ENCODE measurements around the gene PIK3AP1.
"Not testable (repeated sequence)": the region's sequence is repeated elsewhere in the genome, so short reads cannot be mapped to it uniquely, and the experiment has no call there.

PIK3AP1 gene

GRCh38 chr10:96577069-96577468 lies 143.2 kb downstream of the PIK3AP1 start:
- ATAC-seq (no peak), DNase-seq (no peak)

- no peak for ATAC-seq
These were observed 143.9 kb downstream of the PIK3AP1 start for GRCh38 chr10:96576277-96576980.

GRCh38 chr10:96574564-96574963 lies 145.8 kb downstream of the PIK3AP1 start:
- DNase-seq, ATAC-seq: not testable (repeated sequence)

More at GRCh38 chr10:96576277-96576980, 143.9 kb downstream of the PIK3AP1 start:
- DNase-seq = no peak

- no peak for ATAC-seq
- no peak for DNase-seq
These were observed 147.3 kb downstream of the PIK3AP1 start for GRCh38 chr10:96573036-96573435.

GRCh38 chr10:96570983-96571964 lies 149.0 kb downstream of the PIK3AP1 start:
- no peak for DNase-seq
- no peak for ATAC-seq

GRCh38 chr10:96570511-96570910 lies 149.8 kb downstream of the PIK3AP1 start:
- ATAC-seq = no peak
- no peak for DNase-seq

- ATAC-seq (no peak), DNase-seq (no peak)
These were observed 151.9 kb downstream of the PIK3AP1 start for GRCh38 chr10:96568402-96568801.

GRCh38 chr10:96565774-96566173 lies 154.5 kb downstream of the PIK3AP1 start:
- ATAC-seq = peak; percentile 80

GRCh38 chr10:96560966-96561887 lies 159.1 kb downstream of the PIK3AP1 start:
- DNase-seq (no peak), ATAC-seq (no peak)

More at GRCh38 chr10:96565774-96566173, 154.5 kb downstream of the PIK3AP1 start:
- DNase-seq = no peak

GRCh38 chr10:96560489-96560888 lies 159.8 kb downstream of the PIK3AP1 start:
- ATAC-seq = no peak
- DNase-seq = no peak

GRCh38 chr10:96556003-96556402 lies 164.3 kb downstream of the PIK3AP1 start:
- ATAC-seq = no peak

GRCh38 chr10:96555330-96555729 lies 165.0 kb downstream of the PIK3AP1 start:
- DNase-seq (no peak), ATAC-seq (no peak)

More at GRCh38 chr10:96556003-96556402, 164.3 kb downstream of the PIK3AP1 start:
- no peak for DNase-seq

- ATAC-seq (no peak), DNase-seq (no peak)
These were observed 171.7 kb downstream of the PIK3AP1 start for GRCh38 chr10:96548589-96548988.

- DNase-seq, ATAC-seq: not testable (repeated sequence)
These were observed 174.8 kb downstream of the PIK3AP1 start for GRCh38 chr10:96545558-96545957.

Data from stimulated activated naive CD8-positive, alpha-beta T cell treated with anti-CD3 and anti-CD28 coated beads, Interleukin-15, Interleukin-2, amounts not matched to agents 100 U/mL and 50 U/mL, for 24 hours (primary cell).